ENCODE measurements around the gene SIK1. TPM values are rescaled to one million over a fixed set of nuclear protein-coding genes. Genes with fewer than 3 reads are reported as not detected.

SIK1 gene
- total RNA-seq, 1 donor from 2014 or later: 1.7 TPM

DNA sequence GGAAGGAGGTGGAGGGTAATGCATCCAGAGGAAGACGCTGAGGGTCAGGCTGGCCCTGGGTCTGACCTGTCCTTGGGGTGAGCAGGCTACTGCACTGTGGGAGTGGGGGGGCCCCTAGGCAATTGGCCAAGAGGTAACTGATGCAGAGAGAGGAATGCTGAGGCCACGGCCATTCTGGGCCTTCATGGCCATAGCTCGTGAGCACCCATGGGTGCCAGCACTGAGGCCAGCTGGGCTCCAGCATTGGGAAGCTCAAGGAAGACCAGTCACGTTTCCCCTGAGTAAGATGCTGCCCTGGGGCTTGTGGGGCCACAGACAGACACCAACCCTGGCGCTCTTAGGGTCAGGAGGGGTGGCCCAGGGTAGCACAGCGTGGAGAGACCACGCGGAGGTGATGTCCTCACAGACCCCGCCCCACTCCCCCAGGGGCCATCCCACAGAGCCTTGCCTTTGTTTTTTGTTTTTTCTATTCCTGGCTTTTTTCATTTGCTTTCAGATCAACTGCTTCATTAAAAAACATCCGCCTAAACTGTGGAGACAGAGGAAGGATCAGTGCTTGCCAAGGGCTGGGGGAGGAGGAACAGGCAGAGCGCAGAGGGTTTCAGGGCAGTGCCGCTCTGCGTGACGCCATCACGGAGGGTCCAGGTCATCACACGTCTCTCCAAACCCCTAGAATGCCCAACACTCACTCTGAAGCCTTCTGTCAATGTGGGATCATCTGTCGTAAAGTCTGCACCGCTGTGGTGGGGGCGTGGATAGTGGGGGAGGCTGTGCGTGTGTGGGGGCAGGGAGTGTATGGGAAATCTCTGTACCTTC lies 61.1 kb downstream of the SIK1 start:
- Mint-ChIP-seq H3K9me3 (no peaks in the 10 kb centered on the region), H3K27ac (ENCODE audit: unreplicated experiment) (no peak overlapping the region), H3K36me3 (ENCODE audit: low read depth) (no peaks in the 10 kb centered on the region), H3K4me1 (peaks cover 54% of the 10 kb centered on the region), H3K27me3 (ENCODE audit: low read depth) (no peaks in the 10 kb centered on the region), H3K4me3 (no peak overlapping the region)
- DNase-seq (ENCODE audit: low read depth, low spot score): no peak
- TF ChIP-seq, protein P1, sequence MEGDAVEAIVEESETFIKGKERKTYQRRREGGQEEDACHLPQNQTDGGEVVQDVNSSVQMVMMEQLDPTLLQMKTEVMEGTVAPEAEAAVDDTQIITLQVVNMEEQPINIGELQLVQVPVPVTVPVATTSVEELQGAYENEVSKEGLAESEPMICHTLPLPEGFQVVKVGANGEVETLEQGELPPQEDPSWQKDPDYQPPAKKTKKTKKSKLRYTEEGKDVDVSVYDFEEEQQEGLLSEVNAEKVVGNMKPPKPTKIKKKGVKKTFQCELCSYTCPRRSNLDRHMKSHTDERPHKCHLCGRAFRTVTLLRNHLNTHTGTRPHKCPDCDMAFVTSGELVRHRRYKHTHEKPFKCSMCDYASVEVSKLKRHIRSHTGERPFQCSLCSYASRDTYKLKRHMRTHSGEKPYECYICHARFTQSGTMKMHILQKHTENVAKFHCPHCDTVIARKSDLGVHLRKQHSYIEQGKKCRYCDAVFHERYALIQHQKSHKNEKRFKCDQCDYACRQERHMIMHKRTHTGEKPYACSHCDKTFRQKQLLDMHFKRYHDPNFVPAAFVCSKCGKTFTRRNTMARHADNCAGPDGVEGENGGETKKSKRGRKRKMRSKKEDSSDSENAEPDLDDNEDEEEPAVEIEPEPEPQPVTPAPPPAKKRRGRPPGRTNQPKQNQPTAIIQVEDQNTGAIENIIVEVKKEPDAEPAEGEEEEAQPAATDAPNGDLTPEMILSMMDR (conservative IDR thresholded peaks at IDR 0.05): no peak

- no peak overlapping the region for H3K4me3 Mint-ChIP-seq
- no peaks in the 10 kb centered on the region for H3K27me3 Mint-ChIP-seq (ENCODE audit: low read depth)
- no peaks in the 10 kb centered on the region for H3K9me3 Mint-ChIP-seq
These were observed 62.0 kb downstream of the SIK1 start for GRCh38 chr21:43364851-43365424.

More at GRCh38 chr21:43364851-43365424, 62.0 kb downstream of the SIK1 start:
- Mint-ChIP-seq H3K27ac (ENCODE audit: unreplicated experiment) (peak overlapping the region; percentile 46), H3K4me1 (peaks cover 50% of the 10 kb centered on the region), H3K36me3 (ENCODE audit: low read depth) (no peaks in the 10 kb centered on the region)
- TF ChIP-seq, protein P1 (conservative IDR thresholded peaks at IDR 0.05): no peak
- DNase-seq (ENCODE audit: low read depth, low spot score): no peak

Other genes starting within 250 kb of the SIK1 start
- gene HSF2BP, start 232.4 kb upstream of the SIK1 start, total RNA-seq: 2.3 and 2.5 TPM in 2 replicates
- gene RRP1B, start 232.4 kb upstream of the SIK1 start, total RNA-seq: 68.8 and 70.4 TPM in 2 replicates

Measured in neural crest cell (in vitro differentiated cells).